Urothelium cell line (cell line): Measurements from ENCODE around the gene DNAJC25.

ENCODE experiments used
- DNase-seq: peaks from one replicate; pipeline ENCODE4 v3.0.0; 2011; ENCODE audit warnings: low spot score, mixed read lengths
- FAIRE-seq: peaks from 2 replicates; lab custom pipeline; 2011; peaks lifted over from hg19 to GRCh38; lab: Jason Lieb, UNC

Gene DNAJC25

DNA sequence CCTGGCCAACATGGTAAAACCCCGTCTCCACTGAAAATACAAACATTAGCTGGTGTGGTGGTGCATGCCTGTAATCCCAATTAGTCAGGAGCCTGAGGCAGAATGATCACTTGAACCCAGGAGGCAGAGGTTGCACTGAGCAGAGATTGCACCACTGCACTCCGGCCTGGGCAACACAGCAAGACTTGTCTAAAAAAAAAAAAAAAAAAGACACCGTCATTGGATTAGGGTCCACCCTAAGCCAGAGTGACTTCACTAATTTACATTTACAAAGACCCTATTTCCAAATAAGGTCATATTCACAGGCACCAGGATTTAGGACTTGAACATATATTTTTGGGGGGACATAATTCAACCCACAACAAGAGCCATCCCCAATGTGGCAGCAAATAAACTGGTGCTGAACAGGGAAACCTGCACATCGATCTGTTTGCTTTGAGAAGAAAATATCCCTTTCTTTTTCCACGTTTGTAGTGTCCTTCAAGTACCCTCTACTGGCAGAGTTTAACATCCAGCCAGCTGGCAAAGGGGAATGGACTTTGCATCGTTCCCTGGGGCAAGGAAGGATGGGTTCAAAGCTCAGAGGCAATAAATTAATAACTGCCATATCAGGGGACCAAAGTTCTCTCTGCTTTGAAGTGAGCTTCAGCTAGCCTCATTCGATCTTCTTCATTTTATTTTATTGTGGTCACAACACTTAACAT lies 3.7 kb upstream of the DNAJC25 start:
- no peak for DNase-seq
- FAIRE-seq: no peak

DNA sequence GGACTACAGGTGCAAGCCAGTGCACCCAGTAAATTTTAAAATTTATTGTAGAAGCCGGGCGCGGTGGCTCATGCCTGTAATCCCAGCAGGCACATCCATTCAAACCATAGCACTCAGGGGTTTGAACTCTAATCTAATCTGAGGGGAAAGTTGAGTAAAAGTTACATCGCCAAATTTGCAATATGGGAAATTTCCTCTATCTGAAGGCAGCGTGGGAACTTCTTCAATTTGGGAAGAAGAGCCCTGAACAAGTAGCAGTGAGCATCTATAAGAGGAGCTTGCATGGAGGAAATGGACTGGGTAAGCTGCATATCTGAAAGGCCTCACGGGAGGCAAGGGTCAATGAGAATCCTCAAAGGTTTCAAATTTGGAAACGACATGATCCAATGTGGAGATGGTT lies 2.7 kb upstream of the DNAJC25 start:
- FAIRE-seq: no peak
- no peak for DNase-seq

DNA sequence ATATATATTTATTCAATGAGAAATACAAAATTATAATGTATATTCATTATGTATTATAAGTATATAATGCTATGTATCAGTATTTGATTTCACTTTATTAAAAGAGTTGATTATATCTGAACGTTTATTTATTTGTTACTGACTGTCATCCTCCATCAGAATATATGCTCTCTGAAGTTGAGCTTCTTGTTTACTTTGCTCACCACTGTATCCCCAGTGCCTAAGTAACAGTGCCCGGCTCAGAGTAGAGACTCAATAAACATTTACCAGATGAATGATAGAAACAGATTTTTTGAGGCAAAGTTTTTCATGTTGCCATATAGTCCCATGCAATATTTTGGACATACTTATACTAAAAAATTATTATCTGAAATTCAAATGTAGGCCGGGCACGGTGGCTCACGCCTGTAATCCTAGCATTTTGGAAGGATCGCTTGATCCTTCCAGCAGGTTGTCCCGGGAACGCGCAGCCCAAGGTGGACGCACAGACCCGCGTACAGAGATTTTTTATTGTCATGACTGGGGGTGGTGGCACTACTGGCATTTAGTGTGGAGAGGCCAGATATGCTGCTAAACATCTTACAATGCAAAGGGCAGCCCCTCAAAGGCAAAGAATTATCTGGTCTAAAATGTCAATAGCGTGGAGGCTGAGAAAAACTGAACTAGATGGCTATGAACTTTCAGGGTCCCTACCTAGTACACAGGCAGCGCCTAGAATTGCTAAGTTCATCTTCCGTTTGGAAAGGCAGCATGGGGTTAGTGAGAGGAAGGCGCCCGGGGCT lies 761 bp upstream of the DNAJC25 start:
- DNase-seq (no peak), FAIRE-seq (no peak)

DNA sequence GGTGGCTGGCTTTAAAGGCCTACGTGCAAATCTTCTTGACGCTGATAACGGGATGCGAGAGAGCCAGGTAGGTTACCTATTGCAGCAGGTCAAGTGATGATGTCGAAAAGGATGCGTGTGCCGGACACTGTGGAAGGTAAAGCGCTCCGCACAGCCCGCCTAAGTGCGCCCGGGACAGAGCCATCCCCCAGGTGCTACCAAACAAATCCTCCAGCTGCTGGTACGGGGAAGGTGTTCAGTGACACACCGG lies 245 bp upstream of the DNAJC25 start:
- DNase-seq: no peak
- FAIRE-seq: no peak

DNA sequence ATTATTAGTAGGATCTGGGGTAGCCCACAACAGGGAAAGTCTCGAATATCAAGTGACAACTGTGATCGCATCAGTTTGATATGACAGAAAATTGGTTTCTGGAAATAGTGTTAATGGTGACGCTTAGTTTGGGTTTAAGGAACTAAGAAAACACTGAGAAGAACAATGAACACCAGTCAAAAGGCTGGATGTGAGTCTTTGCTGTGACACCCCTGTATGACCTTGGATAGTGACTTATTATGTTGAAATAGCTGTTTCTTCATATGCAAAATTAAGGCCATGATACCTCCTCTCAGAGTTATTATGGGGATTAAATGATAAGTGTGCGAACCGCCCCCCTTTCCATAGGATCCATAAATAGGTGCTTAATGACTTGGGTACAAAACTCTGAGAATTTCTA lies 926 bp downstream of the DNAJC25 start:
- DNase-seq (no peak), FAIRE-seq (no peak)

DNA sequence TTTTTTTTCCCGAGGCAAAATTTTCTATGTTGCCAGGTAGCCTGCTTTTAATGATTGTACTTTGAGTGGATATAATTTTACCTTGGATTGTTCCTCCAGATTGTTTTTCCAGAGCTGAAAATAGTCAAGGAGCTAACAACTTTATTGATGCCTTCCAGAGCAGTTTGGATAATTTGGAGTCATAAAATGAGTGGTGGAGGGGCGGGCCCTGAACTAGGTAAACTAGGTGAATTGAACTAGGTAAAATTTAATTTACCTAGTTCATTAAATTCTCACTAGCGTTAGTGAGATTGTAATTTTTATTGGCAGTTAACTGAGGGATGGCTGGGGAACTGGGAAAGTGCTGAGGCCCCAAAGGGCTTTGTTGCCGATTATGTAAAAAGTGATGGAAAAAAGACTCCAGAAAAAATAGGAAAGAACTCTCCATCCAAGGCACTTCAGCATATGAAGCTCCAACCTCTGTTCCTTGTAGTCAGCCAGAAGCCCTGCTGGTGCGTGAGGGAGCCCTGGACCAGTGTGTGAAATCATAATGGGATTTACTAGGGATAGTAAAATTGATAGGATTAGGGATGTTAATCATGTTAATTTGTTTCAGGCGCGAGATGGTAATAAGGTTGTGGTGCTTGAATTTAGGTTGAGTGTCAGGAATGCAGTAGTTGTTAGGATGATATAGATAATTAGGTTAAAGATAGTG lies 1.7 kb downstream of the DNAJC25 start:
- no peak for FAIRE-seq
- DNase-seq: no peak

DNA sequence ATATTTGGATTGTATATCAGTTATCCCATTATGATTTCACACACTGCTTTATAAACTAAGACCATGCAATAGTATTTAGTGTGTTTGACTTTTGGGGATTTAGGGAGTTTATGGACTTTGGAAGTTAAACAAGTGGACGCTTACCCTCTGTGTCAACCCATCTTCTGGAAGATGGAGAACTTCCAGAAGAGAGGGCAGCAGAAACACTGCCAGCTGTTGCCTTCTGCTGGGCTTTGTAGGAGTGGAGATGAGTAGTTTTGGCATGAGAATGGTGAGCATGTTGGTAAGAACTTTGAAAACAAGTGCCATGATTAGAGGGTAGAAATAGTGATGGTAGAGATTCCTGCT lies 2.2 kb downstream of the DNAJC25 start:
- DNase-seq (no peak), FAIRE-seq (no peak)

DNA sequence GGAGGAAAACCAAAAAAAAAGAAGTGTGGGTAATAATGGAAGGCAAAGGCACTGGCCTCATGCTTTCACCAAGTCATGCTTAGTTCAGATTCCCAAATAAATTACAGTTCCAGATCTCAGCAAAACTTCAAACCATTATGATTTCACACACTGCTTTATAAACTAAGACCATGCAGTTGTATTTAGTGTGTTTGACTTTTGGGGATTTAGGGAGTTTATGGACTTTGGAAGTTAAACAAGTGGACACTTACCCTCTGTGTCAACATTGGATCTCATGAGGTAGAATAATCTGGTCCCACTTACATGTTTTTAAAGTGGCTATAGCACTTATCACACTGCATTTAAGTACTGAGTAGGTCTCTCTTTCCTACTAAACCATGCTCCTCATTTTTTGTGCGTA lies 3.7 kb downstream of the DNAJC25 start:
- FAIRE-seq (no peak), DNase-seq (no peak)

DNA sequence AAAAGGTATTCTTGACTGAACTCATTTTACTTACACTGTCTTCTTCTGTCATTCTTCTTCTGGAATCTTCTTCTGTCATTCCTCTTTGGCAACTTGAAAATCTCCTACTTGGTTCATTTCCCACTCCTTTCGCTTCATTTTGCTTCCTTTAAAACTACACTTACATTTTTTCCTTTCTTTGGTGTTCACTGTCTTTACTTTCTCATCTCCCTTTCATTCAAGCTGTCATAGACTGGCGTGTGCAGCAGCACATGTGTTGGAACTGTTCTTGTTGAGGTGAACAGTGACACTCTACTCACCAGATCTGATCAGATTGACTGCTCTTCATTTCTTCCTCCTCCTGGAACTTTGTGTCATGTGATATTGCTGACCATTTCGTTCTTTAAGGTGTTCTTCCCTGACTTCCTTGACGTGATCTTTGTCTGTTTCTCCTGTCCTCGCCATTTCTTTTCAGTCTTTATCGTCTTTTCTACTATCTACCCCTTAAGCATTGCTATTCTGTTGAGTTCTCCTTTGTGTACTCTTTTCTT lies 6.4 kb downstream of the DNAJC25 start:
- FAIRE-seq: no peak

DNA sequence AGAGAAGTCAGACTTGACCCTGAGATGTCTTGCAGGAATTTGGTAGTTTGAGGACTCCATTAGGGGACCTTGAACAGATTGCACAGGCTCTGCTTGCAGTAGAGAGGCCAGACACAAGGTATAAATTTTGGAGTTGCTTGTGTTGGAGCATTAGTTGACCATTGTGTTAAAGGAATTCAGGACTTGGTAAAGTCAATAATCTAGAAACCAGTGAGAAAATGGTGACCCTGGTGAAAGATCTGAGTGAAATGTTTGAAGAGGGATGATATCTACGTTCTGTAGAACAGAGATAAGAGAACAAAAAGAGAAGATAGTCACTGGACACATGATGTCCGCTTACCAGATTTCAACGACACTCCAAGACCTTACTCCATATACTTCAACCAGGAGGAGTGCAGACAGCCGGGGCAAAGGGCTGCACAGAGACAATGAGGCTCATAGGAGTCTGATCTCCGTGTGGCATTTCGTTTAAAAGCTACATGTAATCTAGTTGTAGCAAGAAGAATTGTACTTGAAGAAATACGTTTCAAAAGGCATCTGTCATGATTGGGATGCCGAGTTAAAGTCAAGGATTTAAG lies 13.2 kb downstream of the DNAJC25 start:
- no peak for DNase-seq
- no peak for FAIRE-seq

More for the DNA sequence above, 6.4 kb downstream of the DNAJC25 start:
- no peak for DNase-seq

DNA sequence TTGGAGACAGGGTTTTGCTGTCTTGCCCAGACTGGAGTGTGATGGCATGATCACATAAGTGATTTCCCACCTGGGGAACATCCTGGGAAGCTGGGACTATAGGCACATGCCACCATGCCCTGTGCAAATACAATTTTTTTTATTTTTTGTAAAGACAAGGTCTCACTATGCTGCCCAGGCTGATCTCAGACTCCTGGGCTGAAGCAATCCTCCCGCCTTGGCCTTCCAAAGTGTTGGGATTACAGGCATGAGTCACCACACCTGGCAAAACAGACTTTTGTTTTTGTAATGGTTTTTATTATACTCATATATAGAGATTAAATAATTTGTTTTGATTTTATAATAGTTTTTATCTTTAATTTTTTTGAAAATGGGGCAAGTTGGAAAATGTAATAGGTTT lies 14.7 kb downstream of the DNAJC25 start:
- DNase-seq (no peak), FAIRE-seq (no peak)

DNA sequence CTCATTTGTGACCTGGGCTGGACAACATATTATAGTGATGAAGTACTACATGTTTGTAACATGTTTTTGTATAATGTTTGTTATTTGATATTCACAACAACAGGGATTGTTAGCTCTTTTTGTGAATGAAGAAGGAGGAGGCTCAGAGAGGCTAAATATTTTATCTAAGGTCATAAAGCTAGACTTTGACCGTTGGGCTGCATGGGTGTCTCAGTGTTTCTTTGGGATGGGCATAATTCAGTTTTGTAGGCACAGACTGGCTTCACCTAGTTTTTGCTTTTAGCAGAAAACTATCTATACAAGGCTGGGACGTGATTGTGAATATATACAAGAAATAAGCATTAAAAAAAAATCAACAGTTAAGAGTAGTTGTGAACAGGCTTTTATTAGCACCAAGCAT lies 15.3 kb downstream of the DNAJC25 start:
- DNase-seq: no peak
- no peak for FAIRE-seq

DNA sequence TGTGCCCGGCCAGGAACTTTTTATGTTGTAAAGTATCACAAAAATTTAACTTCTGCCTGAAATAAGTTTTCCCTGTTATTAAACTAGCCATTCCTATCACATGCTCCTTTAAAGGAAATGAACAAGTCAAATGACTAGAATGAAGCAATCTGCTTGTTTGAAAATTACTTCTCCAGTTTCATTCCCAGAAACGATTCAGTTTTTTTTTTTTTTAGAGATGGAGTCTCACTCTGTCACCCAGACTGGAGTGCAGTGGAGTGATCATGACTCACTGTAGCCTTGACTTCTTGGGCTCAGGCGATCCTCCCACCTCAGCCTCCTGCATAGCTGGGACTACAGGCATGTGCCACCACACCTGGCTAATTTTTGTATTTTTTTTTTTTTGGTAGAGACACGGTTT lies 16.9 kb downstream of the DNAJC25 start:
- DNase-seq (no peak), FAIRE-seq (no peak)

DNA sequence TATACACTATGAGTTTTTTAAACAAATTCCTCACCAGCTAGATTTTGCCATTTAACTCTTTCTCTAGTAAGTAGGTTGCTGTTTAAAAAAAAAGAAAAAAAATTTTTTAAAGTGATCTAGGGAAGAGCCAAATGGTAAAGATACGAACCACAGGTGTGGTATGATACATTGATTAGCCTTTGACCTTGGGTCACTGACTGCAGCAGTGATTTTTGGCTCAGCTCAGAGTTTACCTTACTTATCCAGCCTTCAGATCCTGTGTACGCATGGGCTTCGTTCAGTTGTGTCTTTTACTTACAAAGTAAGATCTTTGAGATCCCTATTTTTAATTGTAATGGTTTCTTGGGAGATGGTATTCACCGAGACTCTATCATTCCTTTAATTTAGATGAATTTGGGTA lies 17.9 kb downstream of the DNAJC25 start:
- DNase-seq (no peak), FAIRE-seq (no peak)

DNA sequence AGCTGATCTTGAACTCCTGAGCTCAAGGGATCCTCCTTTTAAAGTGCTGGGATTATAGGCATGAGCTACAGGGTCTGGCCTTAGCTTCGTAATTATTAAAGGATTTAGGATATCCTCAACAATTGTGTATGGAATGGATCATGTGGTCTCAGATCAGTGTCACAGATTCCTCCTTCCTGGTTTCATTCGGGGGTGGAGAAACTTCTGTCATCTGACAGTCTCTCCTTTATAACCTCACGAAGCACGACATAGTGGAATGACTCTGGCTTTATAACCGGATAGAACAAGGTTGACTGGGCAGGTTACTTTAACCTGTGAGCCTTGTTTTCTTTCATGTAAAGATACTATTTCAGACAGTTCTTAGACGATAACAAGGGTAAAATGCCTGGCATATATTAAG lies 25.9 kb downstream of the DNAJC25 start:
- DNase-seq: no peak
- FAIRE-seq: no peak

DNA sequence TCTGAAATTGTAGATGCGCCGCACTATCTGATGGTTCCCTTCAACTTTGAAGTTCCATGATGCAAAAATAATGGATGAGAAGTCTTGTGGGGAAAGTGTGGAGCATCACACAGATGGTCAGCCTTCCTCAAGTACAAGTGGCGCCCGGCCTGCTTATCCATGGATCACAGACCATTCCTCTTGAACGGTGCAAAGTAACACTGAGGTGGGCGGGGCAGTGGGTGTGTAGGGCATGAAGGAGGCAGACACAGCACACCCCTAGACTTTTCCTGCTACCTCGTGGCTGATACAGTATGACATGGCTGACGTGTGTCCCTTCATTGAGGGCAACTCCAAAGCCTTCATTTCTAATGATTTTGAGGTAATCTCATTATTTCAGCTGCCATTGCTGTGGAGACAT lies 27.8 kb downstream of the DNAJC25 start:
- DNase-seq (no peak), FAIRE-seq (no peak)

DNA sequence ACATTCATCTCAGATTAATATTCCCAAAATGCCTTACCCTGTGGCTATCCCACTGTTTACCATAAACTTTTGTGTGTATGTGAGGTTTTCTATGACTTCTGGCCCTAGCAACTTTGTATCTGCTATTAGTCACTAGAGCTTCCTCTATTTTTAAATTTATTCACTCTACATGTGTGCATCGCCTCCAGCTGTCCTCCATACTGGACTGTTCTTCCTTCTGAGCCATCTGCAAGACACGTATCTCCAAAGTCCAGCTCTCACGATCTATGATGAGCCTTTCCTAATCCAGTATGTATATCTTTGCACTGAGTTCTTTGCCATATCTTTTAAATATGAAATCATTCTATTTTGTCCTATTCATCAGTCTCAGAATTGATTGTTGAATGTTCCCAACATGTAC lies 28.6 kb downstream of the DNAJC25 start:
- FAIRE-seq: no peak
- no peak for DNase-seq

DNA sequence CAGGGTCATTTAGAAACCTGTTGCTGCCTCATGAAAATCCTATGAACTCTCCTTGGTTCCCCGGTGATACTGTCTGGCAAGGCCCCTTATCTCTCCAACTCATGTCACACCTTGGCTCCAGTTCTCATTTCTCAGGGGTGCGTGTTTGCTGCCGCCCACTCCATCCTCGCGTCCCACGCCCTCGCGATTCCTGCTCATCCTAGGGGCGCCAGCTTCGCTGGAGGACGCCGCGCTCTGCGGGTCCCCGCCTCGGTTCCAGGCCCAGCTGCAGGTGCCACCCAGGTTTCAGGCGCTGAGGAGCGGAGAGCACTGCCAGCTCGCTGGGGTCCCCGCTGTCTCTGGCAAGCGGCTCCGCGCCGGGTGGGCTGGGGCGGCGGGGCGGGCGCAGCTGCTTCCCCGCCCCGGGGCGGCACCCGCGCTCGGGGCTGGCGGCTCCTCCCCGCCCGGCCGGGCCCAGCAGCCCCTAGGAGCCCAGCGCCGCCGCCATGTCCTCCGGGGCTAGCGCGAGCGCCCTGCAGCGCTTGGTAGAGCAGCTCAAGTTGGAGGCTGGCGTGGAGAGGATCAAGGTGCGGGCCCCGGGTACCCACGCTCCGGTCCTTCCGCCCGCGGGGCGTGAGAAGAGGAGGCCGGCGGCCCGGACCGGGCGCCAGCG lies 30.1 kb downstream of the DNAJC25 start, which contains the start of gene GNG10:
GNG10 (plus strand) TSS at position 456 of the 652 bp plus-strand sequence; CDS start at position 486, 30 bp downstream.
- FAIRE-seq (no peak), DNase-seq (peak; percentile 89)

DNA sequence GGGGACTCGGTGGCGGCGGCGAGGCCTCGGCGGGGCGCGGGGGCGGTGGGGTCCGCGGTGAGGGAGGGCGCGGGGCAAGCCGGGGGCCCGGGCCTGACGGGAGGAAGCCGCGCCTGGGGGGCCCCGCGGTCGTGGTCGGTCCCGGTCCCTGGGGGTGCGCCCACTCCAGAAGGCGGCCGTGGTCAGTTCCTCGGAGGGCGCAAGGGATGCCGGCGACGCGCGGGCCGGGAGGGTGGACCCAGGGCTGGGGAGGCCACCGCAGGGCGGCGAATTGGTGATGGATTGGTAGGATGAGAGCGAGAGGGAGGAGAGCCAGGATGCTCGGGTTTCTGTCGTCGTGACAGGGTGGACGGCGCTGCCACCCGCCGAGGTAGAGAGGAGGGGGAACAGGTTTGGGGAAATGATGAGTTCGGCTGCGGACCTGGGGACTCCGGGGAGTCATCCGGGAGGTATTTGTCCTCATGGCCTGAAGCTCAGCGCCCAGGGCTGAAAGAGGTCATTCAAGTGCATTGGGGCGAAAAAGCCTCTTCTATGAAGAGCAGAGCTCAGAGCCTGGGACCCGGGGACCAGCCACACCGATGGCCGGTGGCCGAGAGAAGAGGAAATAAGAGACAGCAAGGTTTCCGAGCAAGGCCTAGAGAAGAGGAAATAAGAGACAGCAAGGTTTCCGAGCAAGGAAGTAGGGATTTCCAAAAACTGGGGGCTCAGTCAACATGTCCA lies 30.8 kb downstream of the DNAJC25 start:
- DNase-seq: peak; percentile 59
- FAIRE-seq: no peak

DNA sequence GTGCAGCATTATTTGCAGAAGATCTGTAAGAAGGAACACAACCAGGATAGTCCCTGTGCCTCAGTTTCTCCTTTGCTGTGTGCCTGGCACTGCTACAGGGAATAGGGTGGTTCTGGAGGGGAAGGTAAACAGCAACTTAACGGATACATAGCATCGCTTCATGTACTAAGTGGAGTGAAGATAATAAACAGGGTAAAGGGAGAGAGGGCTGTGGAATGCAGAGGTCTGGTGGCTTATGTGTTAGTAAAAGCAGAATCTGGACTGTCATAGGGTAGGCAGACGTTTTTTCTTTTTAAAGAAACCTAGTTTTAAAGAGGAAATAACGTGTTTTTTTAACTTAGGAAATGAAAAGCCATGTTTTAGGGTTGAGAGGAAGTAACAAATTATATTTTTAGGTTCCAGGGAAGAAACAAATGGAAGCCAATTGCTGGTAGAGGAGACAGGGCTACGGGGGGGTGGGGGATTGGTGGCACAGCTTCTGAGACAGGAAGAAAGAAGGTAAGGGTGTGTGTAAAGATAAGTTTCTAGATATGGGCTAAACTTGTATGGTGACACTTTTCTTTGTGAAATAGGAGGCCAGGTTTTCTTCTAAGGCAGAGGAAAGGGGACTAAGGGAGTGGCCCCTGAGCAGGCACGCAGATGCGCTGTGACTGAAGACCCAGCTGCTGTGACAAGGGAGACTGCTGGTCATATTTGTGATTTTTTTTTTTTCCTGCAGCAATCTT lies 31.6 kb downstream of the DNAJC25 start:
- DNase-seq (no peak), FAIRE-seq (no peak)
